ENCODE measurements around the gene RBAK. TPM values are rescaled to one million over a fixed set of nuclear protein-coding genes. Genes with fewer than 3 reads are reported as not detected.

The RBAK gene
- total RNA-seq, 1 experiment from 2014 or later = 18.5 TPM

- H4K8ac ChIP-seq (replicated peaks; ENCODE audit: insufficient read length, low read depth, low read length) = no peak overlapping the region
- H3K14ac ChIP-seq (ENCODE audit: insufficient read depth, low read length) = no peak overlapping the region
- no peak overlapping the region for H3K4me3 Mint-ChIP-seq
- no peaks in the 10 kb centered on the region for H4K20me1 ChIP-seq (ENCODE audit: control insufficient read depth, insufficient read depth, insufficient read length)
- no peak overlapping the region for H2BK15ac ChIP-seq (ENCODE audit: low read depth, low read length)
- no peak overlapping the region for H3K18ac ChIP-seq (ENCODE audit: insufficient read length, low read depth, low read length)
- no peak overlapping the region for H4K91ac ChIP-seq (ENCODE audit: insufficient read length, low read depth, low read length)
- no CpG with 5 or more reads among the region's 7 CpGs for WGBS (ENCODE audit: extremely low coverage, insufficient read length, low lambda C conversion rate)
- no peaks in the 10 kb centered on the region for H3K79me2 ChIP-seq (ENCODE audit: insufficient read depth, low read length)
- no peak overlapping the region for H2BK12ac ChIP-seq (ENCODE audit: insufficient read length, low read depth, low read length)
- no peak overlapping the region for H3T11ph ChIP-seq (ENCODE audit: low read length)
- no peak overlapping the region for H2BK120ac ChIP-seq (ENCODE audit: low read depth, low read length, poor library complexity, severe bottlenecking)
- H3K4me2 ChIP-seq (ENCODE audit: insufficient read depth, insufficient read length, low read length) = no peak overlapping the region
- TF ChIP-seq, protein P1, sequence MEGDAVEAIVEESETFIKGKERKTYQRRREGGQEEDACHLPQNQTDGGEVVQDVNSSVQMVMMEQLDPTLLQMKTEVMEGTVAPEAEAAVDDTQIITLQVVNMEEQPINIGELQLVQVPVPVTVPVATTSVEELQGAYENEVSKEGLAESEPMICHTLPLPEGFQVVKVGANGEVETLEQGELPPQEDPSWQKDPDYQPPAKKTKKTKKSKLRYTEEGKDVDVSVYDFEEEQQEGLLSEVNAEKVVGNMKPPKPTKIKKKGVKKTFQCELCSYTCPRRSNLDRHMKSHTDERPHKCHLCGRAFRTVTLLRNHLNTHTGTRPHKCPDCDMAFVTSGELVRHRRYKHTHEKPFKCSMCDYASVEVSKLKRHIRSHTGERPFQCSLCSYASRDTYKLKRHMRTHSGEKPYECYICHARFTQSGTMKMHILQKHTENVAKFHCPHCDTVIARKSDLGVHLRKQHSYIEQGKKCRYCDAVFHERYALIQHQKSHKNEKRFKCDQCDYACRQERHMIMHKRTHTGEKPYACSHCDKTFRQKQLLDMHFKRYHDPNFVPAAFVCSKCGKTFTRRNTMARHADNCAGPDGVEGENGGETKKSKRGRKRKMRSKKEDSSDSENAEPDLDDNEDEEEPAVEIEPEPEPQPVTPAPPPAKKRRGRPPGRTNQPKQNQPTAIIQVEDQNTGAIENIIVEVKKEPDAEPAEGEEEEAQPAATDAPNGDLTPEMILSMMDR (conservative IDR thresholded peaks at IDR 0.05) = no peak
- no peak overlapping the region for H2BK20ac ChIP-seq (ENCODE audit: low read depth, low read length, poor library complexity, severe bottlenecking)
- no peak overlapping the region for H2AFZ ChIP-seq (ENCODE audit: low read length)
- no peak for DNase-seq
- no peak overlapping the region for H2AK5ac ChIP-seq (ENCODE audit: insufficient read length, low read length)
- H3K4me1 Mint-ChIP-seq = no peaks in the 10 kb centered on the region
- no peak overlapping the region for H2BK5ac ChIP-seq (ENCODE audit: insufficient read length, low read length)
- no peak overlapping the region for H3K4ac ChIP-seq (ENCODE audit: low read depth, low read length)
- H3K56ac ChIP-seq (ENCODE audit: insufficient read length, low read depth, low read length) = no peak overlapping the region
- peaks cover 12% of the 10 kb centered on the region for H3K27me3 Mint-ChIP-seq (ENCODE audit: low read depth)
- peaks cover 0 to 4% (median 0%) of the 10 kb centered on the region in 3 experiments; a peak in 1 of 7 replicates for H3K36me3 Mint-ChIP-seq (ENCODE audit: insufficient read depth in 1 of 3, low read depth in 3 of 3)
- no peak overlapping the region for H4K5ac ChIP-seq (ENCODE audit: insufficient read length, low read depth, low read length)
- no peaks in the 10 kb centered on the region for H3K79me1 ChIP-seq (ENCODE audit: insufficient read depth, low read depth, low read length, poor library complexity, severe bottlenecking)
- no peak overlapping the region for H3K9ac ChIP-seq (ENCODE audit: extremely low read depth, insufficient read length, low read length)
- H3K4me1 ChIP-seq (ENCODE audit: insufficient read depth, low read length) = no peaks in the 10 kb centered on the region
- no peak overlapping the region for H3K27ac Mint-ChIP-seq
- peaks cover 19 to 29% of the 10 kb centered on the region in 2 experiments for H3K9me3 Mint-ChIP-seq
- H3K27me3 ChIP-seq (ENCODE audit: insufficient read depth, low read length) = no peaks in the 10 kb centered on the region
- no peak overlapping the region for H3K27ac ChIP-seq (ENCODE audit: insufficient read length, low read depth, low read length)
- no peak overlapping the region for H3K23ac ChIP-seq (ENCODE audit: insufficient read length, low read depth, low read length)
- no peaks in the 10 kb centered on the region for H3K23me2 ChIP-seq (ENCODE audit: insufficient read length, low read depth, low read length, poor library complexity, severe bottlenecking)
- no peaks in the 10 kb centered on the region for H3K9me3 ChIP-seq (ENCODE audit: control insufficient read depth, low read depth, low read length)
Observed at GRCh38 chr7:5116359-5116758, 70.7 kb downstream of the RBAK start.

Data from H9 (cell line).